Measurements from ENCODE around the gene PLA2G2C. TPM values are rescaled to one million over a fixed set of nuclear protein-coding genes. Genes with fewer than 3 reads are reported as not detected.

PLA2G2C gene
- polyA plus RNA-seq, 10 donors: 0.04 to 0.07 (median 0.05) TPM; not detected in 7

DNA sequence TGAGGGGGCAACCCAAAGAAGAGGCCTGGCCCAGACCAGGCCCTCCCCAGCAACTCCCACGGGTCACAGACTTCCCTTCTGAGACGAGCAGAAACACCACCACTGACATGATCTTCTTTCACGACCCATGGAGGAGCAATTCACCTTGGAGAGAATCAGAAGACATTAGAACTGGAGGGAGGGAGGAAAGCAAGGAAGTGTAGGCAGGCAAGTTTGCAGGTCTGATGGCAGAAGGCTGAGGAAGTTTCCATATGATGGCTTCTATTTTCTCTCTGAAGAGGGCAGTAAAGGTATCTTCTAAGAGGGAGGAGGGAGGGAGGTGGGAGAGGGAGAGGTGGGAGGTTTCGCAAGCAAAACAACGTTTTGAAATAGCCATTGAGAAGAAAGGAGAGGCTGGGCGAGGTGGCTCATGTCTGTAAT lies 1.8 kb downstream of the PLA2G2C start:
- no peak for DNase-seq

GRCh38 chr1:20183616-20184271 lies 2.6 kb downstream of the PLA2G2C start:
- no peak for DNase-seq

DNA sequence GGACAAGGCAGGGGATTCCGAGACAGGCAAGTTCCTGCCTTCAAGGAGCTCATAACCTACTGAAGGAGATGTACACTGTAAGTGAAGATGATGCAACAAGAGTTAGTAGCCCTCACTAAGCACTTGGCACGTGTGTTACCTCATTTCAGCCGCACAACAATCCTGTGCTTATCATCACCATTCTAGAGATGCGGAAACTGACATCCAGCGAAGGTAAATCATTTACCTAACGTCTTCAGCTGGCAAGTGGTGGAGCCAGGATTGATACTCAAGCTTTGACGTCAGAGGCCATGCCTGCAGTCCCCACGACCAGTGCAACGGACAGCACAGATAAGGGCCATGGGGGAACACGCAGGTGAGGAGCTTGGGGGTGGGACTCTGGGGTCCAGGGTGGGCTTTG lies 3.3 kb downstream of the PLA2G2C start:
- DNase-seq: no peak

GRCh38 chr1:20182415-20182814 lies 3.9 kb downstream of the PLA2G2C start:
- no peak for DNase-seq

- no peak for DNase-seq
Measured at GRCh38 chr1:20180844-20181207, 5.5 kb downstream of the PLA2G2C start.

DNA sequence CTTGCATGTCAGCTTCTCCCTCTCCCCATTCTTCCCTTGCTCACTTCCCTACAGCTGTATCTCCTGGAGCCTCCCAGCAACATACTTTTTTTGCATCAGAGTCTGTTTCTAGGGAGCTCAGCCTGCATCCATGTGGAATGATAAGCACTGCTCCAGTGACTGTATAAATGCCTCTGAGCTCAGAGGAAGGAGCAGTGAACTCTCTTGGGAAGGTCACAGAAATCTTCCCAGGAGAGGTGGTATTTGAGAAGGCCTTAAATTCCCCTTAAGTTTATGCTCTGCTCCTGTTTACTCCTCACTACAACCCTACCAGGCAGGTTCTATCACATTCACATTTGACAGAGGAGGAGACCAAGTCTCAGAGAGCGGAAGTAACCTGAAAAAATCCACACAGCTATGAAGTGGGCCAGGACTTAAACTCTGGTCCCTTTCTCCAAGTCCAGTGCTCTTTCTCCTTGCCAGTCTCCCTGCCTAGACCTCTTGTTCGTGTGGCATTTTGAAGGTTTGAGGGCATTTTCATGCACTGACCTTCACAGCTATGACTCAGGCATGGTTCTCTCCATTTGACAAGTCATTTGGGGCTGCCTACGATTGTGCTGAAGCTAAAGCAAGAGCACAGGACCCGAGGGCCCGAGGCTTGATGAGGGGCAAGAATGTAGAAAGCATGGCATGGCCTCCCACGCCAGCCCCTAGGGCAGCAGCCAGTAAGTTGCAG lies 6.0 kb downstream of the PLA2G2C start:
- no peak for DNase-seq

DNA sequence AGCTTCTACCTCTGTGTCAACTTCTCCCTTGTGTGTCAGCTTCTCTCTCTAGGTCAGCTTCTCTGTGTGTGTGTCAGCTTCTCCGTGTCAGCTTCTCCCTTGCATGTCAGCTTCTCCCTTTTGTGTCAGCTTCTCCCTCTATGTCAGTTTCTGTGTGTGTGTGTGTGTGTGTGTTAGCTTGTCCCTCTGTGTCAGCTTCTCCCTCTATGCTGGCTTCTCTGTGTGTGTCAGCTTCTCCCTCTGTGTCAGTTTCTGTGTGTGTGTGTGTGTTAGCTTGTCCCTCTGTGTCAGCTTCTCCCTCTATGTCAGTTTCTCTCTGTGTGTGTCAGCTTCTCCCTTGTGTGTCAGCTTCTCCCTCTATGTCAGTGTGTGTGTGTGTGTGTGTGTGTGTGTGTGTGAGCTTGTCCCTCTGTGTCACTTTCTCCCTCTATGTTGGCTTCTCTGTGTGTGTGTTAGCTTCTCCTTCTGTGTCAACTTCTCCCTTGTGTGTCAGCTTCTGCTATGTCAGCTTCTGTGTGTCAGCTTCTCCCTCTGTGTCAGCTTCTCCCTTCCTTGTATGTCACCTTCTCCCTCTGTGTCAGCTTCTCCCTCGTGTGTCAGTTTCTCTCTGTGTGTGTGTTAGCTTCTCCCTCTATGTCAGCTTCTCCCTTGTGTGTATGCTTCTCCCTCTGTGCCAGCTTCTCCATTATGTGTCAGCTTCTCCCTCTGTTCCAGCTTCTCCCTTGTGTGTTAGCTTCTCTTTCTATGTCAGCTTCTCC lies 6.8 kb downstream of the PLA2G2C start:
- DNase-seq: no peak

GRCh38 chr1:20178634-20179370 lies 7.5 kb downstream of the PLA2G2C start:
- no peak for DNase-seq

DNA sequence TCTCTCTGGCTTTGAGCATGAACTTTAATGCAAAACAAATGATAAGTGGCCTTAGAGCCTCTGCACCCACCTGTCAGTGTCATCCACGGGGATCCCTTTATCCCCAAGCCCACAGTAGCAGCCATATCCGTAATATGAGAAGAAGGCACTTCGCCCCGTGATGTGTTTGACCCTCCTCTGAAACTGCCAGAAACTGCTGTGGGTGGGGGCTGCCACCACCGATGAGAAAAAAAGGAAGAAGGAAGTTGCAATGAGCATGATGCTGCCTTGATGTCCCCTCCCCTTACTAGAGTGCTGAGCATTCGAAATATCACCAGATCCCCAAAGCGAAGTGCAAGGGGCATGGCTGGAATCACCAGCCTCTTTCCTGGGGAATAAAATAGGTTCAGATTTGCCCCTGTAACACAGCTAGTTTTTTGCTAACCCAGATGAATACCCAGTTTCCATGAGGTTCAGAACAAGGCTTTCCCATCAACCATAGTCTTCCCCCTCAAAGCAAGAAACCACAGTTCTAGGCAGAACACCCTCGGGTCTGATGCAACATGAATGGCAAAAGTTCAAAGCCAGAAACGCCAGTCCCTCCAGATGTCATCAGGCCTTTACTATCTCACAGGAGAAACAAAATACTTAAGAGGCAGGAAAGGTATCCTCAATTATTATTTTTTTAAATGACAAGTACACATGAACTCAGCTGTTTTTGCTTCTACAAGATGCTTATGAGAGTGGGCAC lies 11.2 kb downstream of the PLA2G2C start:
- no peak for DNase-seq

- no peak for DNase-seq
Measured at GRCh38 chr1:20172033-20172590, 14.2 kb downstream of the PLA2G2C start.

- no peak for DNase-seq
Measured at GRCh38 chr1:20169932-20170331, 16.4 kb downstream of the PLA2G2C start.

- DNase-seq: no peak
Measured at GRCh38 chr1:20168564-20169491, 17.5 kb downstream of the PLA2G2C start.

DNA sequence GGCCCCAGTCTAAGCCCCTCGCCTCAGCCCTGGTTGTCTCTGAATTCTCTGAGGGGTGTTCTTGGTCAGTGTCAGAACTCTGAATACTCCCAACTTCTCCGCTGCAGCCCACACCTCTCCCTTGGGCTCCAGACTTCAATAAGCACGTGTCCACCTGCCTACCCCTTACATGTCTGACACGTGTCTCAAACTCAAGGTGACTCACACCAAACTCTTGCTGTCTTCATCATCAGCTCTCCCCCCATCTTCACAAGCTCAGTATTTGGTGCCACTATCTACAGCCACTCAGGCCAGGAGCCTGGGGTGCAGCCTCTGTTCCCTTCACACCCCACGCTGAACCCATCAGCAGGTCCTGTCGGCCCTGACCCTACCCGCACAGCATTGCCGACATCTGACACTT lies 19.2 kb downstream of the PLA2G2C start:
- no peak for DNase-seq

- no peak for DNase-seq
Measured at GRCh38 chr1:20166051-20166450, 20.3 kb downstream of the PLA2G2C start.

DNA sequence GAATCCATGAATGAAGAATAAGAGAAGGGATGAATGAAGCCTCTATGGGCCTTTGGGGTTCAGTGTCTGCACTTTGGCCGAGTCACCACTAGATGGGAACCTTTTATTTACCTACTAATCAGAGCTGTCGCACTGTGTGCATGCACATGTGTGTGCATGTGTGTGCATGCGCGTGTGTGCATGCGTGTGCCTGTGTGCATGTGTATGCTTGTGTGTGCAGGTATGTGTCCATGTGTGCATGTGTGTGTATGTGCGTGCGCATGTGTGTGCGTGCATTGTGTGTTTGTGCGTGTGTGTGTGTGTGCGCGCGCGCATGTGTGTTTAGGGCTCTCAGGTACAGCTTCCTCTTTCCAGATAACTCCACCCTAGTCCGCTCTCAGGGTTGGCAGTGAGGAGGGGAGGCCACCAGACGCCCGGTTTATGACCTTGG lies 20.8 kb downstream of the PLA2G2C start:
- DNase-seq: no peak

DNA sequence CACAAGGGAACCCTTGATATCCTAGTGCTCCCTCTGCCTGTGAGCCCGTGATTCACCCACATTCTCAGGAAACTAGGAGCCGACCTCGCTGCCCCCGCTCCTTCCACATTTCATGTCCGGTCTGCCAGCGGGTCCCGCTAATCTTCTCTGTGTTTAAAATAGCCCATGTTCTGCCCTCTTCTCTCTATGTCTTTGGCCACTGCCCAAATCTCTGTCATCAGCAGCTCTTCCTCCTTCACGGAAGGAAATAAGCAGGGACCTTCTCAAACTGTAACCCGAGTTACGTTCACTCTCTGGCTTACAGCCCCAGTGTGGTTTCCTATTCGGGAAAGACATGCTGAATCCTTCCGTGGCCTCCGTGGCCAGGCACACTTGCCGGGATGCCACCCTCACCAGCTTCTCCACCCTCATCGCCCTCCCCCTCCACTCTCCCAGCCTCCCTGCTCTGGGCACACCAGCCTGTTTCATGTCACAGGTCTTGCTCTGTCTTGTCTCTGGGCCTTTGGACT lies 21.6 kb downstream of the PLA2G2C start:
- DNase-seq: peak in 2 of 3 donors; percentile 18 to 48

DNA sequence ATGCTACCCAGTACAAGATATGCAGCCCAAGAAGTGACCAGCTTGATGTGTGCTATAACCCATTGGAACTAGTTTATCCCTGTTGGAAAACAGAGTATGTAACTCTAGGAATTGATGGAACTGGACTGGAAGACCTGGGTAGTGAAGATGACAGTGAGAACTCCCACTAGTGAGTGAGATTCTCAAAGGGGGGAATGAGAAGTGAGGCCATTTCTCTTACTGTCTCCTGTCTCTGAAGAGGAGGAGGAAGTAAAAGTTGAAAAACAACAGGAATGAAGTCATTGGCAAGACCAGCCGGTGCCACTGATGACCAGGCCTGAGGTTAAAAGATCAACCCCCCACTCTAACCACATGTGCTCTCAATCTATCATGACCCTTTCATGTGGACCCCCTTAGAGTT lies 26.3 kb downstream of the PLA2G2C start:
- no peak for DNase-seq

DNA sequence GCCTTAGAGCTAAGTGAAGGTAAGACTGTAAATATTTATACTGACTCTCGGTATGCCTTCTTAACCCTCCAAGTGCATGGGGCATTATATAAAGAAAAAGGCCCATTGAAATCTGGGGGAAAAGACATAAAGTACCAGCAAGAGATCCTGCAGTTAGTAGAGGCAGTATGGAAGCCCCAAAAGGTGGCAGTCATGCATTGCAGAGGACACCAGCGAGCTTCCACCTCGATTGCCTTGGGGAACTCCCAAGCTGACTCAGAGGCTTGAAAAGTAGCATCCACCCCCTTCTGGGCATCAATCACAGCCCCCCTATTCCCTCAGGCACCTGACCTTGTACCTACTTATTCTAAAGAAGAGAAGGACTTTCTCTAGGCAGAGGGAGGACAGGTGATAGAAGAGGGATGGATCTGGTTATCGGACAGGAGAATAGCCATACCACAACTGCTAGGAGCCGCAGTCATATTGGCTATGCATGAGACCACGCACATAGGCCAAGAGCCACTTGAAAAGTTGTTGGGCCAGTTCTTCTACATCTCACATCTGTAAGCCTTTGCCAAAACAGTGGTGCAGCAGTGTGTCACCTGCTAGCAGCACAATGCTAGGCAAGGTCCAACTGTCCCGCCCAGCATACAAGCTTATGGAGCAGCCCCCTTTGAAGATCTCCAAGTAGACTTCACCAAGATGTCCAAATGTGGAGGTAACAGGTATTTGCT lies 27.8 kb downstream of the PLA2G2C start:
- no peak for DNase-seq

GRCh38 chr1:20154301-20154831 lies 32.0 kb downstream of the PLA2G2C start:
- DNase-seq: no peak

Data from muscle of back (tissue), 11 donors.